Stimulated activated effector memory CD8-positive, alpha-beta T cell treated with anti-CD3 and anti-CD28 coated beads, Interleukin-12 subunit alpha, Interleukin-12 subunit beta, amount 100 ng/mL, for 72 hours (primary cell): Measurements from ENCODE around the gene PTK7.
"Not testable (repeated sequence)": the region's sequence is repeated elsewhere in the genome, so short reads cannot be mapped to it uniquely, and the experiment has no call there.

Experiments
- ATAC-seq: fragments of 150-1000 bp; cut with Tn5 transposase; 2 replicates; pipeline ENCODE4 v1.10.0; 2021
- DNase-seq, 2 donors: peaks; one replicate each; pipeline ENCODE4 v3.0.0; 2021 to 2022; ENCODE audit warnings: low spot score in 2 of 2
- H3K27ac Mint-ChIP-seq: one replicate; pipeline ENCODE4 v1.8.0; 2022; ENCODE audit warnings: mild to moderate bottlenecking, mixed read lengths
- H3K36me3 Mint-ChIP-seq: one replicate; pipeline ENCODE4 v1.8.0; 2022; ENCODE audit warnings: mild to moderate bottlenecking, mixed read lengths
- H3K4me1 Mint-ChIP-seq: one replicate; pipeline ENCODE4 v1.8.0; 2022; ENCODE audit warnings: mixed read lengths
- H3K4me3 Mint-ChIP-seq: one replicate; pipeline ENCODE4 v1.8.0; 2022; ENCODE audit warnings: mild to moderate bottlenecking, mixed read lengths
- H3K9me3 Mint-ChIP-seq: one replicate; pipeline ENCODE4 v1.8.0; 2022; ENCODE audit warnings: mixed read lengths

Gene PTK7

DNA sequence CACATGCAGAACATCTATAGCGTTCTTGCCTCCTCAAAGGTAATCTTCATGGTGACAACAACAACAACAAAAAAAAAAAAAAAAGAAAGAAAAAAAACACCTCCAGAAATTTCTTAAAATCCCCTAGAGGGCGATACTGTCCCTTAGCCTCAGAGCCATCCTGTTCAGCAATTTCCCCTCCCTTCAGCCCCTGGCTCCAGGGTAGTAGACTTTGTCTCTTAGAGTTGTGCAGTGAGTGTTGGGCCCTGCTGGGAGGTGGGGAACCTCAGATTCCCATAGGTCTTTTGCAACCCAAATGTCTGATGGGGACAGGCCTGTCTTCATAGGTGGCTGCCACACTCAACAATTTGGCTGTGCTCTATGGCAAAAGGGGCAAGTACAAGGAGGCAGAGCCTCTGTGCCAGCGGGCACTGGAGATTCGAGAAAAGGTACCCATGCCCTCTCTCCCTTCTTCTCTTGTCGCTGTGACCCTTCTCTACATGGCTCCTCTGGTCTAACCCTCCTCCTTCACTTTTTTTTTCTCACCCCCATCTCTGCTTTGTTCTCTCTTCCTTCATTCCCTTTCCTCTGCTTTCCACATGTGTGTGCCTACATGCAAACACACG, 6.0 kb upstream of the PTK7 start:
- ATAC-seq, result peak; percentile 65
- Mint-ChIP-seq H3K4me3 (no peak overlapping the region), H3K27ac (peak overlapping the region; percentile 20)

DNA sequence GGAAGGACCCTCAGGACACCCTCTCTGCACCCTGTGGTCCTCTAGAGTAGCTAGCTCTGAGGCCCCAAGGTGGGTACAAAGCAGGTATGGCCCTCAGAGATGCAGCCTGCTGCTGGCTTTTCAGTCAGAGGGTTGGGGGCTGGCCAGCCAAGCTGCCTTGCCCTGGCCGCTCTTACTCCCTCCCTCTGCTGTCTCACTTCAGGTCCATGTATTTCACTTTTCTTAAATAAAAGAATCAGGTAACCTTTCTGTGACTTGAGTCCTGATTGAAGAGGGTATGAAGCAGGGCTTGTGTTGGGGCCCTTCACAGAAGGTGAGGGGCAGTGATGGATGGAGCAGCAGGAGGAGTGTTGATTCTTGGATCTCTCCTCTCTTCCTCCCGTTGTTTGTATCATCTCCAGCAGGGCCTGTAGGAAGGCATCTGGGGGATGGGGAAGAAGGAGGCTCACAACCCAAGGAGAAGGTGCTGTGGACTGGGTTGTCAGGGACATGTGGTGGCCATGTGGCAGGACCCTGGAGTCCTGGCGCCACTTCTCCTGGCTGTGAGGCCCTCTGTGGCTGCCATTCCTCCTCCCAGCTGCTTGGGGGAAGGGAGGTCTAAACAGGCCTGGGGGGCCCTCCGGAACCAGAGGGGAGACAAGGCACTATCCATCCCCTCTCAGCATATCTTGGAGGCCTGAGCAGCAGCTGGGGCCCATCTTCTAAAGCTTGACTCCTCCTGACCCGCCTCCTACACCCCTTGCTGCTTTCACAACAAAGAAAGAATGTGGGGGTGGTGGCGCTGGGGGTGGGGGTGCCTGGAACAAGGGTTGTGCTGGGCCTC, 1.1 kb upstream of the PTK7 start:
- peak overlapping the region; percentile 57 for H3K4me3 Mint-ChIP-seq
- no peak overlapping the region for H3K27ac Mint-ChIP-seq
- no peaks in the 10 kb centered on the region for H3K4me1 Mint-ChIP-seq
- DNase-seq, result no peak
- peaks cover 20% of the 10 kb centered on the region for H3K36me3 Mint-ChIP-seq
- ATAC-seq, result no peak
- no peaks in the 10 kb centered on the region for H3K9me3 Mint-ChIP-seq

More for the DNA sequence above, 6.0 kb upstream of the PTK7 start:
- Mint-ChIP-seq H3K36me3 (peaks cover 20% of the 10 kb centered on the region), H3K4me1 (no peaks in the 10 kb centered on the region), H3K9me3 (no peaks in the 10 kb centered on the region)
- DNase-seq, result no peak

DNA sequence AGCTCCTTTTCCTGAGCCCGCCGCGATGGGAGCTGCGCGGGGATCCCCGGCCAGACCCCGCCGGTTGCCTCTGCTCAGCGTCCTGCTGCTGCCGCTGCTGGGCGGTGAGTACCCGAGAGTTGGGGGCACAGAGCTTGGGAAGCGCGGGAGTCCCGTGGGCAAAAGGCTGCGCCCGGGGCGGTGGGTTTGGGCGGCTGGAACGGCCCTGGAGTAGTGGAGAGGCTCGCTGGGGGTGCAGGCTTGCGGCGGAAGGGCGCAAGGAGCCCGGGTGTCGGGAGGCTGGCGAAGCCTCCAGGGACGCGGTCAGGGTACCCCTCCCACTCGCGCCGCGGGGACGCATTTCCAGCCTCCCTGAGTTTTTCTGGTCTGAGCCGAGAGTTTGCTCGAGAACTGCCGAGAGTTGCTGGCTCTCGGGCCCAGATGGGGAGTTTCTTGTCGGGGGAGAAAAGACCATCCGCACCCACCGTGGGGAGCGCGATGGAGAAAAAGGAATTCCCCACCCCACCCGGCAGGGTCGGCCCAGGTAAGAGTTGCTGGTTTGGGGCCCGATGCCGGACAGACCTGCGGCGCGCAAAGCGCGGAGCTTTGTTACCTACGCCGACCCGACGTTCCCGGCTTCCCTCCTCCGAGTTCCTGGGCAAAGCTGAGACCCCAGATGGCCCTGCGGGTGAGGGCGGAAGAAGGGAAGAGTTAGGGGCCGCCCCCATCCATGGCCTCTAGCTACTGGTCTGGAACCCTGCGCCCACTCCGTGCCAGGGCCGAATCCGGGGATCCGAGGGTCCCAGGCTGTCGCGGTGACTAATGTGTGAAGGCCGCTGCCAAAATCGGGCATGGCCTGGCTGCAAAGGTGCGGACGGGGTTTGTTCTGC, 584 bp downstream of the PTK7 start:
- Mint-ChIP-seq H3K36me3 (peaks cover 14% of the 10 kb centered on the region), H3K4me3 (peak overlapping the region; percentile 57), H3K27ac (no peak overlapping the region), H3K4me1 (no peaks in the 10 kb centered on the region), H3K9me3 (no peaks in the 10 kb centered on the region)
- DNase-seq (no peak), ATAC-seq (no peak)

DNA sequence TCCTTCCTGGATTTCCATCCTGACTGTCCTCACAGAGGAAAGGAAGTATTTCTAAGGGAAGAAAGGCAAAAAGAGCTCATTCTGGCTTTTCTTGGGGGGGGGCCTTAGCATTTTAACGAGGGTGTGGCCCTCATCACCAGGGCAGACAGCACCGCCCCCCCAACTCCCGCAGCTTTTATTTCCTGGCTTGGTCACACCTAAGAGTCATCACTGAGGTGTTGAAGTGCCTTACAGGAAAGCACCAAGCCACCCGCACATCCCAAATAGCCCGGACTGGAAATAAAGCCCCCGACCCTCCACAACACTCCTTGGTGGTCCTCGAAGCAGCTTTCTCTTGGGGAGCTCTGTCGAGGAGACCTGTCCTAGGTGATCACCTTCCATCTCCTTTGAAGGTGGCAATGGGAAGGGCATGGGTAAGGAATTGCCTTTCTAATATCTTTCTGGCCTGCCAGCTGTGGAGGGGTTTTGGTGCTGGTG, 1.3 kb downstream of the PTK7 start:
- Mint-ChIP-seq H3K36me3 (peaks cover 10% of the 10 kb centered on the region), H3K27ac (no peak overlapping the region), H3K9me3 (no peaks in the 10 kb centered on the region), H3K4me1 (no peaks in the 10 kb centered on the region), H3K4me3 (peak overlapping the region; percentile 57)
- DNase-seq, result no peak
- no peak for ATAC-seq

DNA sequence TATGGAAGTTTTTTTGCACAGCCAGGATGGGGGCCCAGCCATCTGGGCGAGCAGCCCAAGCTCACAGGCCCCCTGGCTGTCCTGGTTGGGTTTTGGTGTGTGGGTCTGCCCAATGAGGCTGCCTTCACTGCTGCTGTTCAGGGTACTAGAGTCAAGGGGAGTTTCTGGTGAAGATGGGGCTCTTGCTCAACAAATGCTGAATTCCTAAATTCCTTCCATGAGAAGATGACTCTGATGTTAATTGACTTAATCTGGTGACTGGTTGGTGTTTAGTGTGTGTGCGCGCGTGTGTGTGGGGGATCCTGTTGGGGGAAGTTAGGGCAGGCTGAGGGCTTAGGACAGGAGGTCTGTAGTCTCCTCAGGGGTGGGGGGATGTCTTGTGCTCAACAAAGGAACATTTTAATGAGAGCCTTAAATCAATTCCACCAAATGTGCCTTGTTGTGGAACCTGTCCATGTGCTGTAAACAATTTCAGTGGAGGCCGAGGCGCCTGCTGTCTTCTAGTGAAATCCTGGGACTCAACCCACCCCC, 1.9 kb downstream of the PTK7 start:
- no peak overlapping the region for H3K4me3 Mint-ChIP-seq

DNA sequence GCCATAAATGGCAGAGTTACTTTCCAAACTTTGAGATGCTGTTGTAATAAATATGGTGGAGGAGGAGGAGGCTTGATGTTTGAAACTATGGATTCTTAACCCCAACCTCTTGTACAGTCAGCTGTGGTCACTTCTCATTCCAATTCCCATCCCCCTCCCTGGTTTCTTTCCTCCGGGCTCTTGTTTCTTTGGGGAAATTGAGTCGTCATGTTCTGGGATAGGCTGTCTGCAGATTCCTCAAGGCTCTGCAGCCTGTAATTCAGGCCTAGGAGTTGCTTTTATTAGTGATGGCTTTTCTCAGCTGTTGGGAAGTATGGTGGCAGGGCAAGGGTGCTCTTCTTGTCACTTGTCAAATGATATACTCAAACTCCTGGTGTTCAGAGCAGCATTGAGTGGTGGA, 2.6 kb downstream of the PTK7 start:
- Mint-ChIP-seq H3K36me3 (peaks cover under 1% of the 10 kb centered on the region), H3K4me3 (no peak overlapping the region), H3K4me1 (no peaks in the 10 kb centered on the region), H3K9me3 (no peaks in the 10 kb centered on the region), H3K27ac (no peak overlapping the region)
- no peak for DNase-seq
- no peak for ATAC-seq

More for the DNA sequence above, 1.9 kb downstream of the PTK7 start:
- H3K4me1 Mint-ChIP-seq, result no peaks in the 10 kb centered on the region
- peaks cover 6% of the 10 kb centered on the region for H3K36me3 Mint-ChIP-seq
- H3K27ac Mint-ChIP-seq, result no peak overlapping the region
- ATAC-seq, result no peak
- DNase-seq, result no peak
- no peaks in the 10 kb centered on the region for H3K9me3 Mint-ChIP-seq

DNA sequence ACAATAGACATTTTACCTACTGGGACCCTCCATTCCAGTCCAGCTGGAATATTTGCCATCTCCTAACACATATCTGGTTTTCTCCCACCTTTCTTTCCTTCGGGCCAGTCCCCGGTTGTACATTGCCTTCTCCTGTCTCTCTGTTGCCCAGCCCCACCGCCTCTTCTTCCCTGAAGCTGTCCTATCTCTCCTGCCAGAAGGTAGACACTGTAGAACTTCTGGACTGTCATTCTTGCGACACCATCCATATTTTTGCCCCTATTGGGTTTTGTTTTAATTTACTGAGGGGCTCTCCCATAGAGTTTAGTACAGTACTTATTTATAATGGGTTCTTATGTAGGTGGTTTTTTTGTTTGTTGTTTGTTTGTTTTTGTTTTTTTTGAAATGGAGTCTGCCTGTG, 4.9 kb downstream of the PTK7 start:
- H3K9me3 Mint-ChIP-seq, result no peaks in the 10 kb centered on the region
- no peak overlapping the region for H3K27ac Mint-ChIP-seq
- H3K4me1 Mint-ChIP-seq, result peaks cover 2% of the 10 kb centered on the region
- H3K4me3 Mint-ChIP-seq, result no peak overlapping the region
- ATAC-seq, result no peak
- no peaks in the 10 kb centered on the region for H3K36me3 Mint-ChIP-seq
- no peak for DNase-seq

DNA sequence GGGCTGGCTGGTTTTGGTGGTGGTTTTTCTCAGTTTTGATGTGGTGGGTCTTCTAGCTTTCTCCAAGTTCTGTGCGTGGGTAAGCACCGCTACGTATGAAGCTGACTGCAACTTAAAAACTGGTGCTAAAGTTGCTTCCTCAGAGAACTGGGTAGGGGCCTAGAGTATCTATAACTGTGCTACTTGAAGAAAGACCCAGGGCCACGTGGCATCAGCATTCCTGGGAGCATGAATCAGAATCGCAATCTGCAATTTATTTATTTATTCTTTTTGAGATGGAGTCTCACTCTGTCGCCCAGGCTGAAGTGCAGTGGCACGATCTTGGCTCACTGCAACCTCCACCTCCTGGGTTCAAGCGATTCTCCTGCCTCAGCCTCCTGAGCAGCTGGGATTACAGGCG, 5.8 kb downstream of the PTK7 start:
- H3K4me1 Mint-ChIP-seq, ATAC-seq, DNase-seq, H3K9me3 Mint-ChIP-seq, H3K4me3 Mint-ChIP-seq, H3K27ac Mint-ChIP-seq, H3K36me3 Mint-ChIP-seq: not testable (repeated sequence)

DNA sequence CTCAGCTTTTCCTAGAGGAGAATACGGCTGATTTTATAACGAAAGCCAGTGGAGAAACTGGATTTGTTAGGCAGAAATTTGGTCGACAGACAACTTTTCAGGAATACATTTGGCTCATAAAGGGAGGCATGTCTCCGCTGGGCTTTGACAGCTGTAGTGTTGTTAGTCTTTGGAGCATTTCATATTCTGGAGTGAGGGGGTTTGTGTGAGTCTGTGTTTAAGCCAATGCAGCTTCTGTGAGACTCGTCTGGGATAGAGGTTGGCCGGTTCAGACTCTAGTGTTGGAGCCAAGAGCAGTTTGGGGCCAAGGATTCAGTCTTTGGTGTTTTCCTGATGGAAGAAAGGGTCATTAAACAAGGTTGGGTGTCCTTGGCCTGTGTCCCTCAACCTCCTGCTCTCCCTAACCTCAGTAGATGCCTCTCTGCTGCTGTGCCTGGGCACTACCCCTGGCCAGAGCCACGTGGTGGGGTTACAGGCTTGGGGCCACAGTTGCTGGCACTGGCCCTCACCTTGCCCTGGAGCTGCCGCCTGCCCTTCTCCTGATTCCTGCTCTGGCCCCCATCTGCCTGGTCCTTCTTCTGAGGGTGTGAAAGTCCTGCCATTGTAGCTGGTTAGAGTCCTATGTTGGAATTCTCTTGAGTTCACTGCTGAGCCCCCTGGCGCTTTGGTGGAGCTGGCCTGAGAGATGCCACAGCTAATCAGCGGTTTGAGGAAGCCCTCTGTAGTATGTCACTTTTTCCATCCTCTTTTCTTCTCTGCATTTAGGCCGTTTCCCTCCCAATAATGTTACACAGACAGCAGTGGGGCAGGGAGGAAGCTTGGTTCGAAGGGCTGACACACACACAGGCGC, 6.9 kb downstream of the PTK7 start:
- no peaks in the 10 kb centered on the region for H3K36me3 Mint-ChIP-seq
- no peak overlapping the region for H3K27ac Mint-ChIP-seq
- H3K9me3 Mint-ChIP-seq, result no peaks in the 10 kb centered on the region
- ATAC-seq (no peak), DNase-seq (no peak)
- H3K4me3 Mint-ChIP-seq, result no peak overlapping the region
- peaks cover 6% of the 10 kb centered on the region for H3K4me1 Mint-ChIP-seq

DNA sequence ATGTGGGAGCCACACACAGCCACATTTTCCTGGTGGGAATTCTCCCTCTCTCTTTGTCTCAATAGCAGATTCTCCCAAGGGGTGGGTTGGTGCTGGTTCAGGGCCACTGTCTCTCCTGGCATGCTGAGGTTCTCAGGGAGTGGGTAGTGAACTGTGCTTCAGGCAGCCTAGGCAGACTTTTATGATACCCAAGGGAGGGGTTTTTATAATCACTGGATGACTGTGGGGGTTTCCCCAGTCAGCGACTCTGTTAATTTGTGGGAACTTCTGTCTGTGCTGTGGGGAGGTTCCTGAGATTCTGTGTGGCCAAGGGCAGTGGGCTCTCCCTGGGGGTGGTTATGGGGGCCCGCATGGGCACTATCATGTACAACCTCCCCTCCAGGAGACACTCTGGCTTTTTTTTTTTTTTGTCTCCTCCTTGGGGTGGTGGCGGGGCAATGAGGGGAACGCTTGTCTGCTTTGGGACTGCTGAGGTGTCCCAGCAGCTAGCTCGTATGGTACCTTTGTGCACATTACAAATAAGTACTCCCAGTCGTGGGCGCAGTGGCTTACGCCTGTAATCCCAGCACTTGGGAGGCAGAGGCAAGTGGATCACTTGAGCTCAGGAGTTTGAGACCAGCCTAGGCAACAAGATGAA, 10.0 kb downstream of the PTK7 start:
- ATAC-seq (peak; percentile 83), DNase-seq (no peak)
- Mint-ChIP-seq H3K36me3 (no peaks in the 10 kb centered on the region), H3K9me3 (no peaks in the 10 kb centered on the region), H3K4me1 (peaks cover 11% of the 10 kb centered on the region), H3K27ac (no peak overlapping the region), H3K4me3 (no peak overlapping the region)

DNA sequence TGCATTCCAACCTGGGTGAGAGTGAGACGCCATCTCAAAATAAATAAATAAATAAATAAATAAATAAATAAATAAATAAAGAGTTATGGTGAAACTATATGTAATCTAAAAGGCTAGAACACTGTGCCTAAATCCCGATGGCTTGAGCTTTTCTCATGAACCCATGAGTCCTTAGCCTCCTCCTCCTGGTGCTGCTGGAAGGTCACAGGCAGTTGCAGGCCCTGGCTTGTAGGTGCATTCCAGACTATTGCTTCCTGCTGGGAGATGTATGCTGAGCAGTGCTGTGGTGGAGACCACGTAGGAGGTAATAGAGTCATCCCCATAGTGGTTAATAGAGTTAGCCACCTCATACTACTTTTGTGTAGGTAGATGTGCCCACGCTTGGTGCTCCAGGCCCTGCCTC, 12.5 kb downstream of the PTK7 start:
- DNase-seq (no peak), ATAC-seq (peak; percentile 82)
- Mint-ChIP-seq H3K4me1 (peaks cover 18% of the 10 kb centered on the region), H3K9me3 (no peaks in the 10 kb centered on the region), H3K27ac (no peak overlapping the region), H3K36me3 (no peaks in the 10 kb centered on the region), H3K4me3 (no peak overlapping the region)

DNA sequence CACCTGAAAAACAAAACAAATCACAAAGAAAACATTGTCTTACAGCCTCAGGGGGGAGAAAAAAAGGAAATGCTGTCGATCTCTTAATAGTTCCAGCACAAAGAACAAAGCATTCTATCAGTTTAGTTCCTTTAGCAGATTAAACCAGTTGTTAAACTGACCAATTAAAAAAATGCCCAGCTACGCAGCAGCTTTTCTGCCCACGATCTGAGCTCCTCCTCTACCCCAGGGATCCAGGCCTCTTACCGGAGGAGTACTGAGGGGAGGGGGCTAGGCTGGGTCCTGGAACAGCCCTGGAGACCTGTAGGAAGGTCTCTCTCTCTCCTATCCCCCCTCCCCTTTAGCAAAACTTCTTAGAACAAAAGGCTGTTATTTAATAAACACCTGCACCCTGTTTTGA, 13.4 kb downstream of the PTK7 start:
- Mint-ChIP-seq H3K27ac (no peak overlapping the region), H3K4me1 (peaks cover 24% of the 10 kb centered on the region), H3K36me3 (no peaks in the 10 kb centered on the region), H3K4me3 (no peak overlapping the region), H3K9me3 (no peaks in the 10 kb centered on the region)
- no peak for ATAC-seq
- no peak for DNase-seq

DNA sequence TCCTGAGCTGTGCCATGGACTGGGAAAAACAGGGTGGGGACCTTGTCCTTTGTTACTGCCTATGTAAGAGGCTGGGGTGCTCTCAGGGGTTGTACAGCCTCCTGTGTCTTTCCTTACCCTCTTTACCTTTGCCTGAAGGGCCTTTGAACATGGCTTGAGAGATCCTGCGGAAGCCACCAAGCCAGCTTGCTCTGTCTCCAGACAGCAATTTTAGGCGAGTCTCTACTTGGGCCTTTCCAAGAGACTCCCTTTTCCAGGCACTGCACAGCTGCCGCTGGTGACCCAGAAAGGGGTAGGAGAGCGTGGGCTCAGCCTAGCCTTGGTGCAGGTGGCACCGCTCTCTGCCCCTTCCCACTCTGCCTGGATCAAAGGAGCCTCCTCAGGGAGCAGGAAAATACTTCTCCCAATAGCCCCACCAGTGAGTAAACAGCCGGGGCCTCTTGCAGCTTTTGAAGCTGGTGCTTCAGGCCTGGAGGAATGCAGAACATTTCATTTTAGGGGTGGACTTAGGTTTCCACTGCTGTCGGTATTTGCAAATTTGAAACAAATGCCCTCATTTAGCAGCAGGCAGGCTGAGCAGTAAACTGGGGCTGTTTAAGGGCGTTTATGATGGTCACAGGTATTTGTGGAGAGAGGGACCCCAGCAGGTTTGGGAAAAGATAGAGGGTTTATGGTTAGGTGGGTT, 13.9 kb downstream of the PTK7 start:
- Mint-ChIP-seq H3K36me3 (no peaks in the 10 kb centered on the region), H3K9me3 (no peaks in the 10 kb centered on the region), H3K4me3 (no peak overlapping the region), H3K4me1 (peaks cover 24% of the 10 kb centered on the region), H3K27ac (no peak overlapping the region)
- ATAC-seq, result no peak
- no peak for DNase-seq

DNA sequence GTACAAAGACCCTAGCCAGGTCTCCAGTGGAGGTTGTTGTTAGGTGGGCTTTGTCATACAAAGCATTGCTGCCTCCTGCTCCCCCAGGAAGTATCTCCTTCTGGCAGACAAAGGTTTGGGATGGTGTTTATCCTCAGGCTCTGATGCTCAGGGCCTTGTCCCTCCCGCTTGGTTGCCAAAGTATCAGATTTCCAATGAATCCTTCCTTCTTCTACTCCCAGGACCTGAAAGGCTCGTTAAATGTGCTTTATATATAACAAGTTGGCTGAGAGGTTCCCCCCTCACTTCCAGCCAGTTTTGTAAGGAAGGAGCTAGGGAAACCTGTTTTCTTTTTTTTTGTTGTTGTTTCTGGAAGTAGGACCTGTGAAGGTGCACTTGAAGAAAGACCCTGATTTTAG, 14.4 kb downstream of the PTK7 start:
- Mint-ChIP-seq H3K4me1 (peaks cover 24% of the 10 kb centered on the region), H3K27ac (no peak overlapping the region), H3K9me3 (no peaks in the 10 kb centered on the region), H3K36me3 (no peaks in the 10 kb centered on the region), H3K4me3 (no peak overlapping the region)
- no peak for ATAC-seq
- no peak for DNase-seq
